Renal cortex interstitium (tissue), 11 donors: Measurements from ENCODE around the gene MAN1B1. TPM values are rescaled to one million over a fixed set of nuclear protein-coding genes. Genes with fewer than 3 reads are reported as not detected.
"Not testable (repeated sequence)": the region's sequence is repeated elsewhere in the genome, so short reads cannot be mapped to it uniquely, and the experiment has no call there.

Experiments
- DNase-seq, 11 donors: peaks; one replicate each; pipeline ENCODE4 v3.0.0-alpha.2; 2013; ENCODE audit warnings: low read depth in 9 of 11, low spot score in 4 of 11; ENCODE audit errors: extremely low read depth in 1 of 11
- polyA plus RNA-seq, 3 donors: library from polyadenylated mRNA; unstranded; fragments of 120-200 nt; gene quantifications; one replicate each; pipeline ENCODE4 v1.2.1, GENCODE V29; 2013; ENCODE audit not compliant: insufficient read length in 3 of 3

Gene MAN1B1
- polyA plus RNA-seq, 3 donors: 46.1 to 62.1 (median 55.3) TPM

DNA sequence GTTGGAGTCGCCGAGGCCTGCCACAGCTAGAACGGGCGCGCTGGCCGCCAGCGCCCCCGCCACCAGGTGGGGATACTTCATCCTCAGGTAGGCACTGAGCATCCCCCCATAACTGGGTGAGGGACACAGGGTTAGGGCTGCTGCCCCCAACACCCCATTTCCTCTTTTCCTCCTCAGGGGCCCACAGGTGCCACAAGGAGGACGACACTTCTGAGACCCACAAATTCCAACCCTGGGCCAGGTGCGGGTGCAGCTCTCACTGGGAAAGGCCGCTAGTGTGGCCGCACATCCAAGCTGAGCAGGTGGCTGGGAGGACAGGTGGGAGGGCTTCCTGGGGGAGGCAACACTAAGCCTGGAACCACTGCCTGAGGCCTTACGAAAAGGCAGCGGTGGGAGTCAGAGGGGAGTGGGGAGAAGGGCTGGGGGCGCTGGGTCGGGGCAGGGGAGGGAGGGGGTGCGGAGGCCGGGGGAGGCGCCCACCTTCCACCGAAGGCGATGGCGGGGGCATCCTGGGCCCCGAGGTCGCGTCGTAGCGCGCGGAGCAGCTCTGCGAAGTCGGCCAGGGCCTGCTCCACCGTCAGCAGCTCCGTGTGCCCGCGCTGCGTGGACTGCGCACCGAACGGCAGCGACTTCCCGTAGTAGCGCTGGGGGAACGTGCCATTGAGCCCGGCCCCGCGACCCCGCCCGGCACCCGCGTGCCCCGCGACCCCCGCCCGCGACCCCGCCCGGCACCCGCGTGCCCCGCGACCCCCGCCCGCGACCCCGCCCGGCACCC is 26.8 kb downstream of the MAN1B1 start:
- DNase-seq: no peak

GRCh38 chr9:137114220-137114612 is 27.4 kb downstream of the MAN1B1 start:
- DNase-seq: no peak

DNA sequence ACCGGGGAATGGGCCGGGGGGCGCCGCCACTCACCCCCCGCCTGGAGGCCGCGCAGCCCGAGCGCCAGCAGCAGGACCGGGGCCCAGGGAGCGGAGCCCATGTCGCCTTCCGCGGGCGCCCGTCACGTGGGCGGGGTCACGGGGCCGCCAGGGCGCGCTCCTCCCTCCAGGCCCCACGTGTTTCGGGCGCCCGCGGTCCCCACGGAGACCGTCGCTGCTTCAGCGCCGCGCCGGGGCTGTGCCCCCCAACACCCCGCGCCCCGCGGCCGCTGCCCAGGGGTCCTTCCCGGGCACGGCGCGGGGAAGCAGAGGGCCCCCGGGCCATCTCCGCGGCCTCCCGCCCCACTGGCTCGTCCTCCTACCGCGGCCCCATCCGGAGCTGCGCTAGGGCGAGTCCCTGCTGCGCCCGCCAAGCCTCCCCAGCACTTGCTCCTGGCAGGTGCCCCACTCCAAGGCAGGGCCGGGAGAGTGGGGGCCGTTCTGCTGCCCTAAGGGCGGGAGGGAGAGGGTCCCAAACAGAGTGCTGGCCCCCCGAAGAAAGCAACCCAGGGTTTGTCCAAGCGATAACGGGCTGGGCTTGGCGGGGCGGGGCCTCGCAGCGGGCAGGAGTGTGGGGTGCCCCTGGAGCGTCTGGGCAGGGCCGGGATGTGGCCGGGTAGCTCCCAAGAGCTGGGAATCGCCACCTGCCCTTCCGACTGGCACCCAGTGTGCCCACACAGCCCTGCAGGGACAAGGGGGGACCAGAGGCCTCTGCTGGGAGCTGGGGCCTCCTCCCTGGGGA is 28.0 kb downstream of the MAN1B1 start, which contains the start of gene DPP7:
Gene DPP7 (minus strand): TSS at position 121 of the 781 bp plus-strand sequence. CDS start 20 bp downstream, at position 101.
- DNase-seq: no peak

DNA sequence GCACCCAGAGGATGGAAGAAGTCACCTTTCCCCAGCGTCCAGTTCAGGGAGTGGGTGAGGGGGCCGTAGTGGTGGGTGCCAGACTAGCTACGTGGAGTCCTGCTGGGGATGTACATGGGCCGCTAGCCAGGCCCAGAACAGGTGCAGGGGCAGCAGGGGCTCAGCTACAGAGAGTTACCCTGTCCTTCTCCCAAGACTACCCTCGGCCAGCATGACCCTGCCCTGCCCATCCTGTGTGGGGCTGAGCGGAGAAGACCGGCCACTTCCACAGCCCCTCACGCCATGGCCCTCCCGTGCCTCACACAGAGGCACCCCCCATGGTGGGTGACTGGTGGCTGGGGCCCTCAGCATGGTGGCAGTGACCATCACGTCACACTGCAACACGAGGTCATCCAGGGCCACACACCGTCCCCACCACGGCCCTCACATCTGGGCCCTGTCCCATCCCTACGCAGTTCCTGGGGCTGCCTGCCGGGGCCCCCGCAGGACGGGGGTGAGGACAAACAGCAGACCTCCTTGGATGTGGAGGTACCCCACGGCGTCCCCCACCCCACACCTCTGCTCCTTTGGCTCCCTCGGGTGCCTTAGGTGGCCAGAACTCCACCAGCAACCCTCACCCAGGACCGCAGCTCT is 28.7 kb downstream of the MAN1B1 start:
- no peak for DNase-seq

DNA sequence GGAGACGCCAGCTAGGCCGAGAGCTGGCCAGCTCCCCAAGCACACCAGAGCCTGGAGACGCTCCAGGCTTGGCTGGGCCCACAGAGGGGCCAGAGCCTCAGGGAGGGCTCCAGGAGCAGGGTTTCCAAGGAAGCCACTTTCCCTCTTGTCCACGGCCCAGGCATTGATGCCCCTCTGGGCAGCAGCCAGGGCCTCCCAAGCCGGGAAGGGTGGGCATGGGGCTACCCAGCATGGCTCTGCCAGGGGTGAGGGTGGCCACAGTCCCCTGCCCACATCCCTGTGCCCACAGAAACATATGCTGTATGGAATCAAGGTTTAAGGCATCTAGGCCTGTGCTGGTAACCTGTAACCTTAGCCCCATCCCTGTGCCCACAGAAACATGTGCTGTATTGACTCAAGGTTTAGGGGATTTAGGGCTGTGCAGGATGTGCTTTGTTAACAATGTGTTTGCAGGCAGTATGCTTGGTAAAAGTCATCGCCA is 29.3 kb downstream of the MAN1B1 start:
- DNase-seq: no peak

- no peak for DNase-seq
Measured at GRCh38 chr9:137116728-137117127, 29.9 kb downstream of the MAN1B1 start.

GRCh38 chr9:137117269-137117731 is 30.5 kb downstream of the MAN1B1 start:
- no peak for DNase-seq

DNA sequence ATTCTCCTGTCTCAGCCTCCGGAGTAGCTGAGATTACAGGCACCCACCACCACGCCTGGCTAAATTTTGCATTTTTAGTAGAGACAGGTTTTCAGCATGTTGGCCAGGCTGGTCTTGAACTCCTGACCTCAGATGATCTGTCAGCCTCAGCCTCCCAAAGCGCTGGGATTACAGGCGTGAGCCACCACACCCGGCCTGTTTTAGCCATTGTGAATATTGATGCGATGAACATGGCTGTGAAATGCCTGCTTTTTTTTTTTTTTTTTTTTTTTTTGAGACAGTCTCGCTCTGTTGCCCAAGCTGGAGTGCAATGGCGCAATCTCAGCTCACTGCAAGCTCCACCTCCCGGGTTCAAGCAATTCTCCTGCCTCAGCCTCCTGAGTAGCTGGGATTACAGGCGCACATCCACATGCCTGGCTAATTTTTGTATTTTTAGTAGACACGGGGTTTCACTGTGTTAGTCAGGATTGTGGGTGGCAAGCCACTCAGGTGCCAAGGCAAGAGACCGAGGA is 31.4 kb downstream of the MAN1B1 start:
- DNase-seq: not testable (repeated sequence)

- DNase-seq: not testable (repeated sequence)
Measured at GRCh38 chr9:137121927-137122795, 35.4 kb downstream of the MAN1B1 start.

GRCh38 chr9:137122796-137123467 is 36.1 kb downstream of the MAN1B1 start:
- DNase-seq: not testable (repeated sequence)

DNA sequence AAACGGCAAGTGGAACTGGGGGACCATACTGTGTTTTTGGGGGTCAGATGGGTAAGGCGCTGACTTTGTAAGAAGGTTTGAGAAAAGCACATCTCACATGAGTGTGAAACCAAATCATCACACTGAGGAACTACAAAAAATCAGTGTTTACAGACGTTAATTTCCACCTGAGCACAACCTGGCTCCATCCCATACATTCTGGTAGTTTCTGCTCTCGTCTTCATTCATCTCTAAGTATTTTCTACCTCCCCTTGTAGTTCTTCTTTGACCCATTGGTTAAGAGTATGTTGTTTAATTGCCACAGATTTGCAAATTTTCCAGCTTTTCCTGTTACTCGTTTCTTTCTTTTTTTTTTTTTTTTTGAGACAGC is 36.7 kb downstream of the MAN1B1 start:
- no peak for DNase-seq

DNA sequence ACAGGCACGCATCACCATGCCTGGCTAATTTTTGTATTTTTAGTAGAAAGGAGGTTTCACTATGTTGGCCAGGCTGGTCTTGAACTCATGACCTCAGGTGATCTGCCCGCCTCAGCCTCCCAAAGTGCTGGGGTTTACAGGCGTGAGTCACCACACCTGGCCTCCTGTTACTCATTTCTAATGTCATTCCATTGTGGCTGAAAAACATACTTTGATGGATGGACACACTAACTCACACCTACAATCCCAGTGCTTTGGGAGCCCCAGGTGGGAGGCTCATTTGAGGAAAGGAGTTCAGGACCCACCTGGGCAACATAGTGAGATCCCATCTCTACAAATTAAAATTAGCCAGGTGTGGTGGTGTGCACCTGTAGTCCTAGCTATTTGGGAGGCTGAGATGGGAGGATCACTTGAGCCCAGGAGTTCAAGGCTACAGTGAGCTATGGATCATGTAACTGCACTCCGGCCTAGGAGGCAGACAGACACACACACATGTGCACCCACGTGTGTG is 37.2 kb downstream of the MAN1B1 start:
- DNase-seq: not testable (repeated sequence)

GRCh38 chr9:137126786-137127185 is 40.0 kb downstream of the MAN1B1 start:
- DNase-seq: no peak

DNA sequence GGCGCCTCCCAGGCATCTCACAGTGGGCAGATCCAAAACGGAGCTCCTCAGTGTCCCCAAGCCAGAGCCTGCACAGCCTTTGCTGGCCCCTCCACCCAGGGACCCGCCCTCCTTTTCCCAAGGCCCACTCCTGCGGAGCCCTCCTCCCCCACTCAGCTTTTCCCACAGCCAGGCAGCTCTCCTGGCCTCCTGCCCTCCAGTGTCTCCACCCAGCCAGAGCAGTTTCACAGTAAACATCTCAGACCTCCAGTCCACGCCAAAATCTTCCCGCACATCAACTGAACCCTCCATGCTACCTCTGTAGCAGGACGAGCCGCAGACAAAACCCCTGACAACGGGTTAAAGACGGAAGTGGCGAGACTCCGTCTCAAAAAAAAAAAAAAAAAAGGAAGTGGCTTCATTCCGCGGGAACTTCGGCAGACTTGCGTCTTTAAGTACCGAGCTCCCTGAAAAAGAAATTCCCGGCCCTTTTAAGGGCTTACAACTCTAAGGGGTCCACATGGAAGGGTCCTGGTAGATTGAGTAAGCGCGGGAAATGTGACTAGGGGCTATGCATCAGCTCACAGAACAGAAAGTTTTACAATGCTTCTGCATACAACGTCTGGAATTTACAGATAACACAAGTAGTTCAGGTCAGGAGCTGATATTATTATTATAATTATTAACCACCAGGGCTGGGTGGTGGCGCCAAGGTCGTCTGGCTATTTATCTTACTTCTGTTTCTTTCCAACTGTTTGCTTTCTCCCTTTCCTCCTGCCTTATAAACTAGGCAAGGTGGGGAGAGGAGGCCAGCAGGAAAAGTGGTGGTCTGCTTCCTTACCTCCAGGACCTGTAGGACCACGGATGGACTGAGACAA is 40.7 kb downstream of the MAN1B1 start:
- DNase-seq: no peak

DNA sequence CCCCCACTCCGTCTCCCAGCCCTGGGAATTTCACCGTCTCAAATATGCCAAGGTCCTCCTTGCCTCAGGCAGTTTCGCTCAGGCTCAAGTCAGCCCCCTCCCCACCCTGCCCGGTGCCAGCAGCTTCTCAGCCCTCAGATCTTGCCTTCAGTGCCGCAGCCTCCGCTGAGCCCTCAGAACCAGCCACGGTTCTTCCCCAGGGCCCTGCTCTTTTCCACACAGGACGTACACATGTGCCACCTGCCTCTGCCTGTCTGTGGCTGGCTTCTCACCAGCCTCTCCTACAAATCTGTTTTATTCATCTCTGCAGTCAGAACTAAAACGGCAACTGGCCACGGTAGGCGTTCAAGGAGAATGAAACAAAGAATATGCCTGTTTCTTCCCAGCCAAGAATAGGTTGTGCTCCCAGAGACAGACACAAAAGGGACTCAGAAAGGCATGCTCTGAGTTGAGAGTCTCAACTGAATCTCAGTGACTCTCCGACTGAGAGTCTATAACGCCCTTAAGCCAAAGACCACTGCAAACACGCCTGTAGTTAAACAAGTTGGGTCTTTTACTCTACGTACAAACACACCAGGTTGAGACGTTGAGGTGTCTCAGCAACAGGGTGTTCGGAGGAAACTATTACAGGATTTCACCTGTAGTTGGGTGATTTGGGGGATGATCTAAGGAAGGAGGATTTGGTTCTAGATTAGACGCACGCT is 41.5 kb downstream of the MAN1B1 start:
- DNase-seq: no peak

DNA sequence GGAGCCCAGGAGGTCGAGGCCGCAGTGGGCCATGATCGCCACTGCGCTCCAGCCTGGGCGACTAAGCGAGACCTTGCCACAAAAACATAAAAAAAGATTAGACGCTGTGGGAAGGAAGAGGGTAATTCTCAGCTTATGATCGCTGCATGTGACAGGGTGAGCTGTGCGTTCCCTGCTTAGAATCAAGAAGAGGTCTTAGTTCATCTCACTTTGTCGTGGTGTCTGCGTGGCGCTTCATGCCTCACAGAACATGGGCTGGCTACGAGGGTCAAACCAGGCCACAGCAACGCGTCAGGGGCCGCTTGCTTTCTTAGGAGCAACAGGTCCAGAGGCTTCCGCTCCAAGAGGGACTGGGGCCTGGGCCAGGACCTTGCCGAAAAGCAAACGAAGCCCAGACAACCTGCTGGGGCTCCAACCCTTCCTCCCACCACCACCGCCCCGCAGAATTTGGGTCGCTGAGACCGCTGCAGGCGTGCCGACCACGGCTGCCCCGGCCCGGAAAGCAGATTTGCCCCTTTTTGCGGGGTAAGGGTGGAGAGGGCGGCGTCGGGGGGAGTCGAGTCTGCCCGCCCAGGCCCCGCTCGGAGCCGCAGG is 42.2 kb downstream of the MAN1B1 start:
- no peak for DNase-seq
